Pulmonary artery endothelial cell (primary cell): ENCODE data around the gene P3H3. TPM values are rescaled to one million over a fixed set of nuclear protein-coding genes. Genes with fewer than 3 reads are reported as not detected.

Experiments
- DNase-seq: peaks from one replicate; pipeline ENCODE4 v3.0.0-alpha.2; 2011; ENCODE audit warnings: low read depth, low spot score
- total RNA-seq: library from RNA; depleted of rRNA; stranded (reverse); fragments of >200 nt; gene quantifications from 2 replicates; pipeline ENCODE4 v1.2.3, GENCODE V29; 2014

The P3H3 gene
- total RNA-seq, 1 donor from 2014 or later: 83.1 TPM

DNA sequence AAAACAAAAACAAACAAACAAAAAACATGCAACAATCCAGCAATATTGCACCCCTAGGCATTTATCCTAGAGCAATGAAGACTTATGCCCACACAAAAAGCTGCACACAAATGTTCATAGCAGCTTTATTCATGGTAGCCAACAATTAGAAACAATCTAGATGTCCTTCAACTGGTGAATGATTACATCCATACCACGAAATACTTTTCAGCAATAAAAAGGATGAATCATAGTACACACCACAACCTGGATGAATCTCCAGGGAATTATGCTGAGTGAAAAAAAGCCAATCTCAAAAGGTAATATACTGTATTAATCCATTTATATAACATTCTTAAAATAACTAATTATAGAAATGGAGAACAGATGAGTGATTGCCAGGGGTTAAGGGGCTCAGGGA, 21.0 kb upstream of the P3H3 start:
- no peak for DNase-seq

DNA sequence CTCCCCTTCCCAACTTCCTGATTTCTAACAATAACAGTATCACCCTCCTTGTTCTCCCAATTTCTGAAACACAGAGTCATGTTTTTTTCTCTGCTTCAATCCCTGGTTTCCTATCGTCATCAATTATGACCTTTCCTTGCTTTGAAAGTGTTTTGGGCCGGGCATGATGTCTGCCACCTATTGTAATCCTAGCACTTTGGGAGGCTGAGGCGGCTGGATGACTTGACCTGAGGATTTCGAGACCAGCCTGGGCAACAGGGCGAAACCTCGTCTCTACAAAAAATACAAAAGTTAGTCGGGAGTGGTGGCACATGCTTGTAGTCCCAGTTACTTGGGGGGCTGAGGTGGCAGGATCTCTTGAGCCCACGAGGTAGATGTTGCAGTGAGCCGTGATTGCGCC, 19.2 kb upstream of the P3H3 start:
- DNase-seq: no peak

GRCh38 chr12:6810758-6811157, 17.4 kb upstream of the P3H3 start:
- no peak for DNase-seq

DNA sequence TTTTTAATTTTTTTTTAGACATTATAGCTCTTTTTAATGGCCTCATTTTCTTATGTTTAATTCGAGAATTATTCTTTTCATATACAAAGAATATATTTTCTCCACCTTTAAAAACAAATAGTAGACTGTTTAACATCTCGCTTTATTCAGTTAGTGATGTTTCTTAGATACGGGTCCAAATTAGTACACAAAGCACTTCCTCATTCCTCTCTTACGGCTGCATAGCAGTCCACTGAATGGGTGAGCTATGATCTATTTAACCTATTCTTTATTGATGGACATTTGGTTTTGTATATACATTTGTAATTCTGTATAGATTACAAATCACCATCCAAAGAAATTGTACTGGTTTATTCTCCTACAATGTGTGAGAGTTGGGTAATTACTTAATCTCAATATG, 14.8 kb upstream of the P3H3 start:
- DNase-seq: no peak

DNA sequence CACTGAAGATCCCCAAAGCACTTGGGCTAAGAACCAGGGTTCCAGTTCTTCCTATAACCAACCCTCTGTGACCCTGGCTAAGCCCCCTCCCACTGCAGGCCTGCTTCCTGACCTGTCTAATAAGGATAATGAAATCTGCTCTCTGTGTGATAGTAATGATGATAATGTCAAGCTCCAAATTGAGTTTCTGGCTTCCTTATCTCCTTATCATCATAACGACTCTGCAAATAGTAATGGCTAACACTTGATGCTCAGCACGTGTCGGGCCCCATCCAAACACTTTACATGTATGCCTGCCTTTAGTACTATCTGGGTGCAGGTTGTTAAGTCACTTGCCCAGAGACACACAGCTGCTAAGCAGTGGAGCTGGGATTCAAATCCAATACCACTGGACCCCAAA, 11.6 kb upstream of the P3H3 start:
- DNase-seq: no peak

GRCh38 chr12:6817098-6817497, 11.1 kb upstream of the P3H3 start:
- DNase-seq: no peak

GRCh38 chr12:6817662-6818157, 10.5 kb upstream of the P3H3 start:
- DNase-seq: no peak

GRCh38 chr12:6818222-6818621, 10.0 kb upstream of the P3H3 start:
- DNase-seq: no peak

DNA sequence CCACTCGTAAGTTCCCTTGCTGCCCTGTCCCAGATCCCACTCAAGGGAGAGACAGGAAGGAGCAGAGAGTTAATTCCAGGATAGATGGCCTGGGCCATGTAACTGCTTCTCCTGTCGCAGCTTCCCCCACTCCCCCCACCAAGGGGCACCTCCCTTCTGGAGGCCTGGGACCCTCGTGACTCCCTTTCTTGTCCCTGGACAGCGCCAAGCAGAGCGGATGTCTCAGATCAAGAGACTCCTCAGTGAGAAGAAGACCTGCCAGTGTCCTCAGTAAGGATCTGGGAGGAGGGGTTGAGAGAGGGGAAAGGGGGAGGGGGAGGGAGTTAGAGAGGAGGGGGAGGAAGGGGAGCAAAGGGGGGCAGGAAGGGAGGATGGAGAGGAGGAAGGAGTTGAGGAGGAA, 9.6 kb upstream of the P3H3 start:
- DNase-seq: no peak

DNA sequence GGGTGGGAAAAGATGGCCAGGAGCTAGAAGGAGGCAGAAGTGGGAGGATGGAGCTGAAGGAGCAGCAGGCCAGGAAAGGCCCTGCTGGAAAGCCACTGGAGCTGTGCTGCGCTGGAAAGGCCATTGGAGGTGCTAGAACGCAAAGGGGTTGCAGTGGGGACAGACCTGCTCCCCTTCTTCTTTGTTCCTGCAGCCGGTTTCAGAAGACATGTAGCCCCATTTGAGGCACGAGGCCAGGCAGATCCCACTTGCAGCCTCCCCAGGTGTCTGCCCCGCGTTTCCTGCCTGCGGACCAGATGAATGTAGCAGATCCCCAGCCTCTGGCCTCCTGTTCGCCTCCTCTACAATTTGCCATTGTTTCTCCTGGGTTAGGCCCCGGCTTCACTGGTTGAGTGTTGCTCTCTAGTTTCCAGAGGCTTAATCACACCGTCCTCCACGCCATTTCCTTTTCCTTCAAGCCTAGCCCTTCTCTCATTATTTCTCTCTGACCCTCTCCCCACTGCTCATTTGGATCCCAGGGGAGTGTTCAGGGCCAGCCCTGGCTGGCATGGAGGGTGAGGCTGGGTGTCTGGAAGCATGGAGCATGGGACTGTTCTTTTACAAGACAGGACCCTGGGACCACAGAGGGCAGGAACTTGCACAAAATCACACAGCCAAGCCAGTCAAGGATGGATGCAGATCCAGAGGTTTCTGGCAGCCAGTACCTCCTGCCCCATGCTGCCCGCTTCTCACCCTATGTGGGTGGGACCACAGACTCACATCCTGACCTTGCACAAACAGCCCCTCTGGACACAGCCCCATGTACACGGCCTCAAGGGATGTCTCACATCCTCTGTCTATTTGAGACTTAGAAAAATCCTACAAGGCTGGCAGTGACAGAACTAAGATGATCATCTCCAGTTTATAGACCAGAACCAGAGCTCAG, 8.8 kb upstream of the P3H3 start:
- DNase-seq: no peak

DNA sequence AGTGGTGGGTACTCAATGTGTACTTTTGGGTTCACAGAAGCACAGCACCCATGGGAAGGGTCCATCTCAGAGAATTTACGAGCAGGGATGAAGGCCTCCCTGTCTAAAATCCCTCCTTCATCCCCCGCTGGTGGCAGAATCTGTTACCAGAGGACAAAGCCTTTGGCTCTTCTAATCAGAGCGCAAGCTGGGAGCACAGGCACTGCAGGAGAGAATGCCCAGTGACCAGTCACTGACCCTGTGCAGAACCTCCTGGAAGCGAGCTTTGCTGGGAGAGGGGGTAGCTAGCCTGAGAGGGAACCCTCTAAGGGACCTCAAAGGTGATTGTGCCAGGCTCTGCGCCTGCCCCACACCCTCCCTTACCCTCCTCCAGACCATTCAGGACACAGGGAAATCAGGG, 8.0 kb upstream of the P3H3 start:
- DNase-seq: no peak

DNA sequence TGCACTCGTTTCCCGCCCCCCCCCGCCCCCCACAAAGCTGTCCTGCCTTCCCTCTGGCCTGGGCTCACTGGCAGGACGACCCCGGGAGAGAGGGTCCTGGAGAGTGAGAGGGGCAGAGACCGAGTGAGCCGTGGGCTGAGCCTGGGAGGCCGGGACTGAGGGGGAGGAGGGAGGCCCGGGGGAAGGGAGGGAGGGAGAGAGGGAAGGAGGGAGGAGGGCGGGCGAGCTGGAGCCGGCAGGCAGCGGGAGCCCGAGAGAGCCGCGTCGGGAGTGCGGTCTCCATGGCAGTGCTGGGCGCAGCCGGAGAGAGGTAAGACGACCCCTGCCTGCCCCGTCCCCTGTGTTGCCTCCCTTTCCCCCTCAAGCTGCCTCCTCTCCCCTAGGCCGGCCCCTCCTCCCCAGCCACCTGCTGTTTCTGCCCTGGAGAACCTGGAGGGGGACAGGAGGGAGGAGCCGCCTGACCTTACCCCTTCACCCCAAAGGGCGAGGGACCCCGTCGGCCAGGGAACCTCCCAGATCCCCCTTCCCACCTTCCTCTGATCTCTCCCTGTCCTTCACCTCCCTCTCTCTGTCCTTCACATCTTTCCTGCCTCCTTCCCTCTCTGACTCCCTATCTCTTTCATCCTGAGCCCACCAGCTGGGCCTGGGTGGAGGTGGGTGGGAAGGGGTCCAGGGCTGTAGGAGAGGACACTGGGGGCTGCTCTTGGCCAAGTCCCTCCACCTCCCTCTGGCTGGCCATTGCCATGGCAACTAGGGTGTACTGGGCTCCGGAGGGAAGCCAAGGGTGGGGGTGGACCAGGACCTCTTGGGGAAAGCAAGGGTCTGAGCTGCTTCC, 6.4 kb upstream of the P3H3 start, which contains the start of gene GPR162:
Gene GPR162 (plus strand): TSS at position 231 of the 835 bp plus-strand sequence. CDS start 2,078 bp downstream, outside the sequence.
- DNase-seq: no peak

DNA sequence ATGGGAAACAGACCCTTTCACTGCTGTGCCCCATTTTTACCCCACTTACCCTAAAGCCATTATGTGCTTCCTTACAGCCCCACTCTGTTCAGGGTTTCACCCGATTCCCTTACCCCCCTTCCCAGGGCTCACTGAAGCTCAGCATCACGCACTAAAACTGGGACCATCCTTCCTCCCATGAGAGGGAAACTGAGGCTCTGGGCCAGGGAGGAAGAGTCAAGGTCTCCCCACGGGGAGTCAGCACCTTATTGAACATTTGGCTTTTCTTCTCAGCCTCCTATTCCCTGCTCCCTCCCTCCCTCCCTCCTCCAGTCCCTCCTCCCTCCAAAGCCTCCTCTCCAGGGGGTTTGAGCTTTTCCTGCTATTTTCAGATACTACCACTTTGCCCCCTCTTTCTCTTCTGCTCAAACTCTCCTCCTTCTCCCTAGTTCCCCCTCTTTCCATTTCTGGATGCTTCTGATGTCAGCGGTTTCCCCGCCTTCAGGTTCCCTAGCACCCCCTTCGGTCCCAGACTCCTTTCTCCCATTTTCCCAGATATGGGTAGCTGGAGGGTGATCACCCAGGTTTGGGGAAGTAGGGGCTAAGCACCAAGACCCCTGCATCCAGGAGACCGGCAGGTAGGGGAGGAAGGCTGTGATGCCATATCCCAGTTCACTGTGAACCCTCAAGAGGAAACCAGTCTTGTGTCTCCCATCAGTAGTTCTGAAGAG, 5.6 kb upstream of the P3H3 start:
- DNase-seq: no peak

- no peak for DNase-seq
These were observed 4.8 kb upstream of the P3H3 start for GRCh38 chr12:6823182-6824084.

GRCh38 chr12:6824085-6824775, 4.0 kb upstream of the P3H3 start:
- no peak for DNase-seq

DNA sequence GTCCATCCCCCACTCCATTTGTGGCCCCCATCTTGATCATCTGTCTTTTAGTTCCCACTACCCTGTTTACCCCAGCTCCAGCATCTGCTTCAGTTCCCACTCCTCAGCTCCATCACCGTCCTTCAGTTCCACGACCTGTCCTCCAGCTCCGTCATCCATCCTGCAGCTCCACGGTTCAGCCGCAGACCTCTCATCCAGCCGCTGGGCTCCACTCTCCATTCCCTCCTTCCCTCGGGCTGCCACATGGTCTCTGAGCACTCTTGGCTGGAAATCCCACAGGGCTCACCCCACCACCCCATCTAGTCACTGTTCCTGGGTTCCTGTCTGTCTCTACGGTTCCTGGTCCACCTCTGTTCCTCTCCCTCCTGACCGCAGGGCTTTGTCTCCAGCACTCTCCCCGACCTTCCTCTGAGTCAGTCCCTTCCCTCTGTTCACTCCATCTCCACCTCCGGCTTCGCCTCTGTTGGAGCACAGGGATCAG, 3.3 kb upstream of the P3H3 start:
- no peak for DNase-seq

- peak; percentile 33 for DNase-seq
These were observed 2.6 kb upstream of the P3H3 start for GRCh38 chr12:6825398-6826124.

DNA sequence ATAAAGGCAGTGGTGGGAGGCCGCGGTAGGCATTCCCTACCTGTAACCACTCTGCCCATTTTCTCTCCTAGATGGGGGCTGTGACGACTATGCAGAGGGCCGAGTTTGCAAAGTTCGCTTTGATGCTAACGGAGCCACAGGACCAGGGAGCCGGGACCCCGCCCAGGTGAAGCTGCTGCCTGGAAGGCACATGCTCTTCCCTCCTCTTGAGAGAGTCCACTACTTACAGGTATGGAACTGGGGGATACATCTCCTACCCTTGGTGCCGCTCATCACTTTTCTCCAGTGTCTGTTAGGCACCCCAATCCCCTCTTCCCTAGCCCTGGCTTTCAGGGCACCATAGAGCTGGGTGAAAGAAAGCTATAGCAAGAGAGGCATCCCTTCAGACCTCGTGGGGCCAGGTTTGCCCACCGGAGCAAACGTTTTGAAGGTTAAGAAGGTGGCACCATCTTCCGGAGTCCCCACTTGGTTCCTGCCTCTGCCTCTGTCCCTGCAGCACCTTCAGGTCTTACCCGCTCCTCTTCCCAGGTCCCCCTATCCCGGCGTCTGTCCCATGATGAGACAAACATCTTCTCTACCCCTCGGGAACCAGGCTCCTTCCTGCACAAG, 2.0 kb upstream of the P3H3 start:
- DNase-seq: no peak
